Activated CD8-positive, alpha-beta memory T cell treated with anti-CD3 and anti-CD28 coated beads for 48 hours (primary cell): Measurements from ENCODE around the gene PIP5K1B.

ENCODE experiments used
- DNase-seq, 3 experiments: peaks; one replicate each; pipeline ENCODE4 v3.0.0-alpha.2; 2020; ENCODE audit warnings: low read depth in 2 of 3, low spot score in 2 of 3

Gene PIP5K1B

GRCh38 chr9:68707801-68708488 is 2.9 kb downstream of the PIP5K1B start:
- DNase-seq = no peak

DNA sequence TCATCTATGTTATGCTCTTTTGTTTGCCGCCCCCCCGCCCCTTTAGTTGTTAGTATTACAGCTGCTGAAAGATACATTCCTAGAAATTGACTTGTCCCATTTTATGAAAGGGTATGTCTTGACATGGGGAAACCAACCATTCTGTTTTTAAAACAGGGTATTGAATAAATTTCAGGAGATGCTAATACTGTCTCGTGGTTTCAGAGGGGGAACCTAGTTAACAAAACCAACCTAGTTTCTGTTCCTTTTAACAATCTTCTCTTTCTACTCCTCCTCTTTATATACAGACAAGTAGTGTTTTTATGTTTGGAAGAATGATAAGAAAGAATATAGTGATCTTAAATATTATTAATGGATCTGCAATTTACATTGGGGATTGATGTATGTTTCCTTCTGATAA is 3.5 kb downstream of the PIP5K1B start:
- no peak for DNase-seq

- no peak for DNase-seq
These were observed 4.5 kb downstream of the PIP5K1B start for GRCh38 chr9:68709291-68710110.

GRCh38 chr9:68710111-68710471 is 5.1 kb downstream of the PIP5K1B start:
- DNase-seq = no peak

DNA sequence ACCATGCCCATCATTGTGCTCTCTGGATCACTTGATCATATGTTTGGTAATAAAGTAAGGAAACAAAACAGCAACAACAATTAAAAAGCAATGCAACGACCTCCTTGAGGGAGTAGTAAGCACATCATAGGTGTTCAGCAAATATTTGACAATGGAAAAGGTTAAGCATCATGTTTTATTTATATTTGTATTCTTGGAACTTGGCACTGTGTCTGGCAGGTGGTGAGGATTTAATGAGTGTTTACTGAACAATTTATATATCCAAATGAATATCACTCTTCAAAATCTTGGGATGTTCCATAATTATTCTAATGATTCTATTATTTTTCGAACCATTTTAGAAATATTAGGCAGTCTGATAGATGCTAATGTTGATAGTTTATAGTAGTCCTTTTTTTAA is 6.2 kb downstream of the PIP5K1B start:
- no peak for DNase-seq

- DNase-seq = no peak
These were observed 6.9 kb downstream of the PIP5K1B start for GRCh38 chr9:68711932-68712331.

DNA sequence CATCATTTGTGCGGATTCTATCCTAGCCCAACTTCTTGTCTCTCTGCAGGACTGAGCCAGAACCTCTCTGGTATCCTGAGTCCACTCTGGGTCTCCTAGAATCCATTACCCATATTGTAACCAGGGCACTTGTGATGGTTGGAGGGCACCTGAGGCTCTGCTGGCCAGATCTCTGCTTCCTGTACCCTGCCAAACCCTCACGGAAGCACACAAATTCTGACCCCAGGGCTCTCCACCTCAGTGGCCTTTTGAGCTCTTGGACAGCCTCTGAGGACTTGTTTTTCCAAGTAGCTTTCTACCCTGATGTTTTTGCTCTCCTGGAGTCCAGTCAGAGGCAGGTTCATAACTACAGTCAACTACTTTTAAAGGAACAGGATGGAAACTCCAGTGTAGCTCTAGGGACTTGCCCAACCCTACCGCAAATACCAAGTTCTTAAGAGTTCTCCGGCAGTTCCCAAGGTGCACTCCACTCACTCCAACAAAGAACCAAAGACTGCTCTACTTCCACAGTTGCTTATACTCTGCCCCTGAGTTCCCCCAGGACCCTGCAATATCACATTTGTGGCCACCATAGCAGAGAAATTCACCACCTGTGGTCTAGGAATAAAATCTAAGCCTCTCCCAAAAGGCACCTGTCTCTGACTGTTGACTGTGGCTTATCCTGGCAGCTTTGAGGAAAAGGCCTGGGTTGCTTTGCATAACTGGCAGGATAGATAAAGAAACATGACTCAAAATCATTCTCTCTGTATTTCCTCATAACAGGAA is 9.6 kb downstream of the PIP5K1B start:
- DNase-seq = no peak

DNA sequence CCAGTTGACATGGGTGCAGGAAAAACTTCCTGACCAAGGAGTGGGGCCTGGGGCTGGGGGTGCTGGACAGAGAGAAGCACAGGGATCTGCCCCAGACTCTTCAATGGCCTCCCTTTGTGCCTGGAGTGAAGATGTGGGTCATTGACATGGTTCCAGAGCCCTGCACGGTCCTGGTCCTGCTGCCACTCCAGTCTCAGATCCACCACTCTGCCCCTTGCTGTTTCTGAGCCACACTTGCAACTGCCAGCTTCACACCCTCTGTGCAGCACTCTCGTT is 10.1 kb downstream of the PIP5K1B start:
- no peak for DNase-seq

GRCh38 chr9:68717552-68718443 is 12.8 kb downstream of the PIP5K1B start:
- DNase-seq = no peak

- DNase-seq = no peak
These were observed 14.8 kb downstream of the PIP5K1B start for GRCh38 chr9:68719847-68720246.

DNA sequence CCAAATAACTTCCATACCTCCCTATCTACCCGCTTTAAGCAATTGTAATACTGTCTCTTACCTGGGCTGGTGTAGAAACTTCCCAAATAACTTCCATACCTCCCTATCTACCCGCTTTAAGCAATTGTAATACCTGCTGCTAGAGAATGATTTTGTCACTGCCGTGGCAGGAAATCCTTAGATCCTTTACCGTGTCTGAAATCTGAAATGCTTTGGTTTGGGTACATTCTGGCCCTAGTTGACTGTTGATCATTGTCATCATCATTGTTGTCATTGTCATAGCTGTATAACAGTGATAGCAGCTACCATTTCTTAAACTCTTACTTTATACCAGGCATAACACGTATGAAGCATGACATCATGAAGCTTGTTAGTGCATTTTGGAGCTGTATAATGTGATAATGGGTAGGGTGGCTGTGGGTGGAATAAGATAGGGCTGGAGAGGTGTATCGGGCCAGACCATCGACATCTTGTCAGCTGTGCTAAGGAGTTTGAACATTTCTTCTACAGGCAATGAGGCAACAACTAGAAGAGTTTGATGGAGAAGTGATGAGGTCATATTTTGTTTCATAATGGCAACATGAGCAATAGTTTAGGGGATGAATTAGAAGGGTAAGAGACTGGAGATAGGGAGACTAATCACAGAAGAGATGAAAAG is 15.7 kb downstream of the PIP5K1B start:
- no peak for DNase-seq

DNA sequence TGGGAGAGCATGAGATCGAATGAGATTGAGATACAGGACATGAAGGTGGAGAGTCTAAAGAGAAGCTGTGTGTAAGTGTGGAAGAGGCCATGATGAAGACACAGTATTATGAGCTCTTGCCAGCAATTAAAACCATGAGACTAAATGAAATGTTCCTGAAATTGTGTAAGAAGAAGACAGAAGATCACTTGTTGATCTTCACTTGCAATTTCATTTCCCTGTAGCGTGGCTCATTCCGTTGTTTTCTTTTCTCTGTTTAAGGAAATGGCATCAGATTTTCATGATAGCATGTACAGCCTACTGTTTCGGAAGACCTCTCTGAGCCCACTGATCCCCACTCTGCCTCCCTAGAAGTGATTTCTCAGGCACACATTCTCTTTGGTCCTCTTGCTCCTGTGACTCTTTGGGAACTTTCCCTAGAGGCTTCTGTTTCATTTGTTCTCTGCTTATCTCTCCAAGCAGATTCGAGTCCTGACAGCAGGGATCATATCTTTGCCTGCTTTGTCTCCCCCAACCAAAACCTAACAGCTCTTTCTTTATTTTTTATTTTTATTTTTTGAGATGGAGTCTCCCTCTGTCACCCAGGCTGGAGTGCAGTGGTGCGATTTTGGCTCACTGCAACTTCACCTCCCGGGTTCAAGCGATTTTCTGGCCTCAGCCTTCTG is 16.8 kb downstream of the PIP5K1B start:
- DNase-seq = no peak

DNA sequence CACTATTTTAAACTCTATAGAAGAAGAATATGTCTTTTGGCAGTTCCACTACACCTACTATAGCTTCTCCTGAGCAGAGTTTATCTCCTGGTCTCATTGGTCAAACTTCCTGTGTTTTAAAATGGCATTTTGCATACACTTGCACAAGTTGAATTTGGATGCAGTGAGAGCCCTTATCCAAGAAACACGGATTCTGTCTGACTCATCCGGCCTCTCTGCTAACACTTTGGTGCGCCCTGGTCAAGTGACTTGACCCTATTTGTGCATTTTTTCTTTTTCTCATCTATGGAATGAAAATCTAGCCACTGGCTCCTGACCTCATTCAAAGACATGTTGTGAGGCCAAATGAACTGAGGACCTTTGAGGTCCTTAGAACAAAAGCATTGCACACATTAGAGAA is 20.0 kb downstream of the PIP5K1B start:
- DNase-seq = no peak

DNA sequence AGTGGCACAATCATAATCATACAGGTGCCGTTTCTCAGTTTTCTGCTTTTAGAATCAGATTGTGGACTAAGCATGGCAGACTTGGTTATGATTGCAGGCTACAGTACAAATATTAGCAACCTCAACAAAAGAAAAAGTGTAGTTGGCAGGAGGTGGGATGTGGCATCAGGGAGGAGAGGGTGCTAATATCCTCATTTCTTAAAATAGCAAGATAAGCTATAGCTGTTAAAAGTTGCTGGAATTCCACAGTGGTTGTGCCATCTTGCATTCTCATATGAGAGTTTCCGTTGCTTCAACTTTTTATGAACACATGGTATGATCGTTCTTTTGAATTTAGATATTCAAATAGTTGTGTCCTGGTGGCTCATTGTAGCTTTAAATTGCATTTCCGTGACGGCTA is 21.4 kb downstream of the PIP5K1B start:
- no peak for DNase-seq

GRCh38 chr9:68727636-68728035 is 22.6 kb downstream of the PIP5K1B start:
- no peak for DNase-seq

DNA sequence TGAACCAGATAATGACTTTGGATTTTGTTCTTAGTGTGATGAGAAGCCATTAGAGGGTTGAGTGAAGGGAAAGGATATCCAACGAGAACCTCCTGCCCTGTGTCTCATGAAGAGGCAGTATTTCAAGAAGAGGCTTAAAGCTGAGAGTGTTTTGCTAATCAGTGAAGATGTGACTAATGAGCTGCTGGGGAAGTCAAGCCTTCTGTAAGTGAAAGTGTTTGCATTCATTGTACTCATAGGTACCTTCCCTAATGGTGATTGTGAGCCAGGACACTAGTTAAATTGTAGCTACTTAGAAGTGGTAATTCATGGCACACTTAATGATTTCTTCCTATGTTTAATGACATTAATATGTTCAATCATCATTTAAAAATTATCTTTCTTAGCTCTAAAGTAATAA is 23.7 kb downstream of the PIP5K1B start:
- DNase-seq = no peak

GRCh38 chr9:68730570-68731235 is 25.7 kb downstream of the PIP5K1B start:
- no peak for DNase-seq

GRCh38 chr9:68731857-68732256 is 26.8 kb downstream of the PIP5K1B start:
- no peak for DNase-seq

DNA sequence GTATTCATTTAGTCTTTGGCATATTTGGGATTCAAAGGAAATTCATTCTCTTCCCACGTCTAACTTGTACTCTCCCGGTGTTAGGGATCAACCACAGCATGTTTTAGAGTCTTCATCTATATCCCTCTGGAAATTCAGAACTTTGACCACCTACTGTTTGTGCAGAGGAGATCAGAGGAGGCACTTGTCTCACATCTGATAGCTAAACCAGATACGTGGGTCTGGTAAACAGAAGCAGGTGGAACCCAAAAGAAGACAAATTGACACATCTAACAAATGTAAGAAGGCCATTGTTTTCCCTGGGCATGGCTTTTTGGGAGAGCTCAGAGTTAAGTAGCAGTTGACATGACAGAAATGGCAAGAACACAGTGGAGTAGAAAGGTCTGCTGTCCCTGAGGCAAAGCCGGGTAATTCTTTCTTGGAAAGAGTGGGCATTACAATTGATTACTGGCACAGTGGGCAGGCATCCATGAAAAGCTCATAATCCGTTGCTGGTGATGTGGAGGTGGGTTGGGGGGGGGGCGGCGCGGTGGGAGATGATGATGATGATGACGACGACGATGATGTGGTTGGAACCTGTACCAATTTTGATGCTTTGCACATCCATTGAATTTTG is 27.5 kb downstream of the PIP5K1B start:
- DNase-seq = no peak
